ENCODE results near the gene FAM43A. TPM values are rescaled to one million over a fixed set of nuclear protein-coding genes. Genes with fewer than 3 reads are reported as not detected.

The FAM43A gene
- total and polyA plus RNA-seq, 9 of the 15 experiments (the other 6 are each of a cell fraction or from before 2014, with no cell fraction given): 0.03 to 1.2 (median 0.21) TPM

DNA sequence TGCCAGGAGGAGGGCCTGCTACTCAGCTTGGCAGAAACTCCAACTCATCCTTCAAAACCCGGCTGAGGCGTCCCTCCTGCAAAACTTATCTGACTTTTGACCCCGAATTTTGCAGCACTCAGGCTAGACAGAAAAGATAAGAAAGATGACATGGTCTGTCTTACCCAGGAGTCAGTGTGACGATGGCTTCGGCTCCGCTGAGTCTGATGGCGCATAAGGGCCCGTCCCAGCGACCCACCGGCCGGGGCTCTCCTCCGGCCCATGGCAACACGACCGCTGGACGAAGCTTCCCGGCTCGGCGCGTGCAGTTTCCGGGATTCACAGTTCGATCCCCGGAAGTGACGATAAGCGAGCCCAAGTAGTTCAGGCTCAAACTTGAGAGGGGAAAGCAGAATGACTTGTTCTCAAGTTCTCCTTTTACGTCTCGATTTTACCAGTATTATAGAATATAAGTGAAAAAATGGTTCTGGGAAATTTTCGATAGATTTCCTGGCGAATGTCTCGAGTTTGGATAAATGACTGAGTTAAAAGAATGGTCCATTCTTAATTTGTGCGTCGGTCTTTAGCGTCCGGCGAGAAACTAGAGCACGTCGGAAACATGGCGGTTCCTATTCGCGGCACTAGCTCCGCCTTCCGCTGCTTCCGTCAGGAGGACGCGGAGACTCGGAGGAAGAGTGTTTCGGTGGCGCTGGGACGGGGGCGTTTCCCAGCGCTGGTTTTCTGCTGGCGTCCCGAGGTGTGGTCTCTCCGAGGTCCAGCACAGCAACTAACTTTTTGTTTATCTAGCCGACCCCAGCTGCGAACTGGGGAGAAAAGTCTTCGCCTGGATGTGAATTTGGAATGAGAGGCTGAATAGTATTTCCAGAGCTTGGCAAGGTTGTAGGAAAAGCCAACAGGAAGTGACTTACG is 13.5 kb upstream of the FAM43A start, which contains the start of gene LSG1 (continued):
- TF ChIP-seq CBX2 (IDR thresholded peaks at IDR 0.05; ENCODE audit: insufficient read depth, low read length, poor library complexity, severe bottlenecking): no peak
- TF ChIP-seq NFIC (IDR thresholded peaks at IDR 0.05): peak; percentile 45; the same call in 1 of the 2 replicates
- TF ChIP-seq, protein P1, sequence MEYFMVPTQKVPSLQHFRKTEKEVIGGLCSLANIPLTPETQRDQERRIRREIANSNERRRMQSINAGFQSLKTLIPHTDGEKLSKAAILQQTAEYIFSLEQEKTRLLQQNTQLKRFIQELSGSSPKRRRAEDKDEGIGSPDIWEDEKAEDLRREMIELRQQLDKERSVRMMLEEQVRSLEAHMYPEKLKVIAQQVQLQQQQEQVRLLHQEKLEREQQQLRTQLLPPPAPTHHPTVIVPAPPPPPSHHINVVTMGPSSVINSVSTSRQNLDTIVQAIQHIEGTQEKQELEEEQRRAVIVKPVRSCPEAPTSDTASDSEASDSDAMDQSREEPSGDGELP (CRISPR knock-in tag; IDR thresholded peaks at IDR 0.05; ENCODE audit: borderline replicate concordance): peak; percentile 83
- TF ChIP-seq, protein P2, sequence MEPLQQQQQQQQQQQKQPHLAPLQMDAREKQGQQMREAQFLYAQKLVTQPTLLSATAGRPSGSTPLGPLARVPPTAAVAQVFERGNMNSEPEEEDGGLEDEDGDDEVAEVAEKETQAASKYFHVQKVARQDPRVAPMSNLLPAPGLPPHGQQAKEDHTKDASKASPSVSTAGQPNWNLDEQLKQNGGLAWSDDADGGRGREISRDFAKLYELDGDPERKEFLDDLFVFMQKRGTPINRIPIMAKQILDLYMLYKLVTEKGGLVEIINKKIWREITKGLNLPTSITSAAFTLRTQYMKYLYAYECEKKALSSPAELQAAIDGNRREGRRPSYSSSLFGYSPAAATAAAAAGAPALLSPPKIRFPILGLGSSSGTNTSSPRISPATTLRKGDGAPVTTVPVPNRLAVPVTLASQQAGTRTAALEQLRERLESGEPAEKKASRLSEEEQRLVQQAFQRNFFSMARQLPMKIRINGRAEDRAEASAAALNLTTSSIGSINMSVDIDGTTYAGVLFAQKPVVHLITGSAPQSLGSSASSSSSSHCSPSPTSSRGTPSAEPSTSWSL (CRISPR knock-in tag; IDR thresholded peaks at IDR 0.05; ENCODE audit: borderline replicate concordance): no peak
- TF ChIP-seq, protein P3, sequence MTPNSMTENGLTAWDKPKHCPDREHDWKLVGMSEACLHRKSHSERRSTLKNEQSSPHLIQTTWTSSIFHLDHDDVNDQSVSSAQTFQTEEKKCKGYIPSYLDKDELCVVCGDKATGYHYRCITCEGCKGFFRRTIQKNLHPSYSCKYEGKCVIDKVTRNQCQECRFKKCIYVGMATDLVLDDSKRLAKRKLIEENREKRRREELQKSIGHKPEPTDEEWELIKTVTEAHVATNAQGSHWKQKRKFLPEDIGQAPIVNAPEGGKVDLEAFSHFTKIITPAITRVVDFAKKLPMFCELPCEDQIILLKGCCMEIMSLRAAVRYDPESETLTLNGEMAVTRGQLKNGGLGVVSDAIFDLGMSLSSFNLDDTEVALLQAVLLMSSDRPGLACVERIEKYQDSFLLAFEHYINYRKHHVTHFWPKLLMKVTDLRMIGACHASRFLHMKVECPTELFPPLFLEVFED (CRISPR knock-in tag; conservative IDR thresholded peaks at IDR 0.05): no peak
- TF ChIP-seq TCF7L2 (IDR thresholded peaks at IDR 0.05; ENCODE audit: low read depth, low read length): peak; percentile 87
- no peak; the same call in 1 of the 2 replicates for TF ChIP-seq NCOR1 (IDR thresholded peaks at IDR 0.05)
- no peak for TF ChIP-seq CEBPG (CRISPR knock-in tag; IDR thresholded peaks at IDR 0.05)
- no peak for TF ChIP-seq CEBPG (tag; conservative IDR thresholded peaks at IDR 0.05 in 1 of 2, IDR thresholded peaks at IDR 0.05 in 1 of 2)
- TF ChIP-seq DPF2 (IDR thresholded peaks at IDR 0.05): no peak; the same call in 1 of the 2 replicates
- TF ChIP-seq ZNF76 (CRISPR knock-in tag; IDR thresholded peaks at IDR 0.05; ENCODE audit: borderline replicate concordance): no peak
- no peak for TF ChIP-seq GTF2A2 (tag; IDR thresholded peaks at IDR 0.05)
- no peak for TF ChIP-seq ZNF644 (tag; IDR thresholded peaks at IDR 0.05; ENCODE audit: low read depth)
- peak; percentile 63; the same call in 1 of the 2 replicates for TF ChIP-seq XRCC5 (IDR thresholded peaks at IDR 0.05; ENCODE audit: low read depth, low read length)
- TF ChIP-seq, protein P4, sequence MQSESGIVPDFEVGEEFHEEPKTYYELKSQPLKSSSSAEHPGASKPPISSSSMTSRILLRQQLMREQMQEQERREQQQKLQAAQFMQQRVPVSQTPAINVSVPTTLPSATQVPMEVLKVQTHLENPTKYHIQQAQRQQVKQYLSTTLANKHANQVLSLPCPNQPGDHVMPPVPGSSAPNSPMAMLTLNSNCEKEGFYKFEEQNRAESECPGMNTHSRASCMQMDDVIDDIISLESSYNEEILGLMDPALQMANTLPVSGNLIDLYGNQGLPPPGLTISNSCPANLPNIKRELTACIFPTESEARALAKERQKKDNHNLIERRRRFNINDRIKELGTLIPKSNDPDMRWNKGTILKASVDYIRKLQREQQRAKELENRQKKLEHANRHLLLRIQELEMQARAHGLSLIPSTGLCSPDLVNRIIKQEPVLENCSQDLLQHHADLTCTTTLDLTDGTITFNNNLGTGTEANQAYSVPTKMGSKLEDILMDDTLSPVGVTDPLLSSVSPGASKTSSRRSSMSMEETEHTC (IDR thresholded peaks at IDR 0.05): no peak
- TF ChIP-seq E2F3 (CRISPR knock-in tag; IDR thresholded peaks at IDR 0.05): peak; percentile 61; the same call in 1 of the 2 replicates
- no peak for TF ChIP-seq BRCA1 (IDR thresholded peaks at IDR 0.05)
- TF ChIP-seq BRCA1 (CRISPR knock-in tag; IDR thresholded peaks at IDR 0.05): no peak
- TF ChIP-seq, protein P5, sequence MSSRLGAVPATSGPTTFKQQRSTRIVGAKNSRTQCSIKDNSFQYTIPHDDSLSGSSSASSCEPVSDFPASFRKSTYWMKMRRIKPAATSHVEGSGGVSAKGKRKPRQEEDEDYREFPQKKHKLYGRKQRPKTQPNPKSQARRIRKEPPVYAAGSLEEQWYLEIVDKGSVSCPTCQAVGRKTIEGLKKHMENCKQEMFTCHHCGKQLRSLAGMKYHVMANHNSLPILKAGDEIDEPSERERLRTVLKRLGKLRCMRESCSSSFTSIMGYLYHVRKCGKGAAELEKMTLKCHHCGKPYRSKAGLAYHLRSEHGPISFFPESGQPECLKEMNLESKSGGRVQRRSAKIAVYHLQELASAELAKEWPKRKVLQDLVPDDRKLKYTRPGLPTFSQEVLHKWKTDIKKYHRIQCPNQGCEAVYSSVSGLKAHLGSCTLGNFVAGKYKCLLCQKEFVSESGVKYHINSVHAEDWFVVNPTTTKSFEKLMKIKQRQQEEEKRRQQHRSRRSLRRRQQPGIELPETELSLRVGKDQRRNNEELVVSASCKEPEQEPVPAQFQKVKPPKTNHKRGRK (tag; IDR thresholded peaks at IDR 0.05): no peak
- TF ChIP-seq JUNB (CRISPR knock-in tag; conservative IDR thresholded peaks at IDR 0.05): no peak
- peak; percentile 87 for TF ChIP-seq BHLHE40 (IDR thresholded peaks at IDR 0.05; ENCODE audit: low read length)
- TF ChIP-seq HIVEP1 (CRISPR knock-in tag; IDR thresholded peaks at IDR 0.05): no peak

All from K562 (cell line).